ENCODE measurements around the gene ARHGEF12.

- TF ChIP-seq CTCF (IDR thresholded peaks at IDR 0.05) (no peak), POLR2A (IDR thresholded peaks at IDR 0.05) (no peak)
Observed at GRCh38 chr11:120432056-120433018, 96.1 kb downstream of the ARHGEF12 start.
